HG02840 (cell line): Measurements from ENCODE around the gene AK2.
"Not testable (repeated sequence)": the region's sequence is repeated elsewhere in the genome, so short reads cannot be mapped to it uniquely, and the experiment has no call there.

Source experiments
- ATAC-seq: cut with Tn5 transposase; IDR thresholded peaks from one replicate; pipeline ENCODE4 v1.9.1; 2021; ENCODE audit warnings: mild to moderate bottlenecking, moderate library complexity, moderate number of reproducible peaks; ENCODE audit not compliant: unreplicated experiment, low FRiP score

Gene AK2

GRCh38 chr1:33025180-33025569, 11.5 kb downstream of the AK2 start:
- no peak for ATAC-seq

- ATAC-seq, result not testable (repeated sequence)
These were observed 12.1 kb downstream of the AK2 start for GRCh38 chr1:33024430-33025179.

- ATAC-seq, result no peak
These were observed 14.0 kb downstream of the AK2 start for GRCh38 chr1:33022650-33023200.

GRCh38 chr1:33021567-33022431, 14.9 kb downstream of the AK2 start:
- no peak for ATAC-seq

- no peak for ATAC-seq
These were observed 18.6 kb downstream of the AK2 start for GRCh38 chr1:33018112-33018511.

- no peak for ATAC-seq
These were observed 19.5 kb downstream of the AK2 start for GRCh38 chr1:33017175-33017574.

- ATAC-seq, result no peak
These were observed 21.5 kb downstream of the AK2 start for GRCh38 chr1:33015216-33015615.

- ATAC-seq, result no peak
These were observed 22.1 kb downstream of the AK2 start for GRCh38 chr1:33014464-33015163.

GRCh38 chr1:33013791-33014190, 22.9 kb downstream of the AK2 start:
- no peak for ATAC-seq

- ATAC-seq, result no peak
These were observed 24.5 kb downstream of the AK2 start for GRCh38 chr1:33012165-33012564.

GRCh38 chr1:33010932-33011731, 25.6 kb downstream of the AK2 start:
- ATAC-seq, result no peak

GRCh38 chr1:33009561-33009960, 27.1 kb downstream of the AK2 start:
- ATAC-seq, result no peak

- ATAC-seq, result no peak
These were observed 28.4 kb downstream of the AK2 start for GRCh38 chr1:33008051-33008914.

GRCh38 chr1:33007190-33008050, 29.3 kb downstream of the AK2 start:
- no peak for ATAC-seq

GRCh38 chr1:33005838-33006421, 30.8 kb downstream of the AK2 start:
- ATAC-seq, result no peak

- ATAC-seq, result no peak
These were observed 31.4 kb downstream of the AK2 start for GRCh38 chr1:33005117-33005837.

- no peak for ATAC-seq
These were observed 32.1 kb downstream of the AK2 start for GRCh38 chr1:33004613-33005012.
